IMR-90 (cell line): Measurements from ENCODE around the gene NOL4L. TPM values are rescaled to one million over a fixed set of nuclear protein-coding genes. Genes with fewer than 3 reads are reported as not detected.

ENCODE experiments used
- BHLHE40 ChIP-seq: fragments of 150-350 bp; IDR thresholded peaks from 2 replicates; pipeline ENCODE4 v1.6.1; 2016; ENCODE audit warnings: mild to moderate bottlenecking, low read depth, low read length
- CEBPB ChIP-seq: IDR thresholded peaks from 2 replicates; pipeline ENCODE4 v1.6.1; 2012; ENCODE audit warnings: low read depth, low read length, improper control_type of control experiment
- CHD1 ChIP-seq: IDR thresholded peaks from 2 replicates; pipeline ENCODE4 v1.6.1; 2012; ENCODE audit warnings: low read depth, low read length, improper control_type of control experiment
- CTCF ChIP-seq: conservative IDR thresholded peaks from 2 replicates; pipeline ENCODE4 v1.5.1; 2012; ENCODE audit warnings: mild to moderate bottlenecking, low read depth, low read length, improper control_type of control experiment
- MAFK ChIP-seq: IDR thresholded peaks from 2 replicates; pipeline ENCODE4 v1.6.1; 2012; ENCODE audit warnings: low read depth, low read length, improper control_type of control experiment
- RAD21 ChIP-seq: IDR thresholded peaks from 2 replicates; pipeline ENCODE4 v1.6.1; 2012; ENCODE audit warnings: low read length, improper control_type of control experiment
- polyA plus RNA-seq, 3 experiments: library from polyadenylated mRNA; depleted of rRNA; stranded (reverse); fragments of >200 nt; gene quantifications; 2 replicates each; pipeline ENCODE4 v1.2.3, GENCODE V29; 2012; ENCODE audit warnings: low replicate concordance in 1 of 3
- total RNA-seq: library from RNA; depleted of rRNA; stranded (reverse); fragments of >200 nt; gene quantifications from 2 replicates; pipeline ENCODE4 v1.2.3, GENCODE V29; 2012

NOL4L gene
- total and polyA plus RNA-seq, 2 of the 4 experiments (the other 2 are of a cell fraction): 4.7 to 13.3 TPM

- TF ChIP-seq CTCF (no peak), BHLHE40 (no peak), RAD21 (no peak), CHD1 (no peak), MAFK (no peak), CEBPB (no peak)
Measured at GRCh38 chr20:32473231-32474008, 111.7 kb downstream of the NOL4L start (continued).
